Activated CD4-positive, alpha-beta T cell treated with anti-CD3 and anti-CD28 coated beads, Interleukin-2, amount 10 ng/mL, durations not matched to agents 24 days and 14 days (primary cell): ENCODE measurements around the gene ARHGEF7. TPM values are rescaled to one million over a fixed set of nuclear protein-coding genes. Genes with fewer than 3 reads are reported as not detected.
"Not testable (repeated sequence)": the region's sequence is repeated elsewhere in the genome, so short reads cannot be mapped to it uniquely, and the experiment has no call there.

Experiments
- DNase-seq: peaks from one replicate; pipeline ENCODE4 v3.0.0; 2022
- H3K27ac Mint-ChIP-seq: one replicate; pipeline ENCODE4 v1.8.0; 2022; ENCODE audit warnings: mild to moderate bottlenecking, mixed read lengths
- H3K27me3 Mint-ChIP-seq: one replicate; pipeline ENCODE4 v1.8.0; 2022; ENCODE audit warnings: mixed read lengths
- H3K36me3 Mint-ChIP-seq: one replicate; pipeline ENCODE4 v1.8.0; 2022; ENCODE audit warnings: low read depth, mild to moderate bottlenecking, mixed read lengths
- H3K4me1 Mint-ChIP-seq: one replicate; pipeline ENCODE4 v1.8.0; 2021; ENCODE audit warnings: mixed read lengths
- H3K4me3 Mint-ChIP-seq: one replicate; pipeline ENCODE4 v1.8.0; 2022; ENCODE audit warnings: mild to moderate bottlenecking, moderate library complexity, mixed read lengths
- H3K9me3 Mint-ChIP-seq: one replicate; pipeline ENCODE4 v1.8.0; 2021; ENCODE audit warnings: mixed read lengths
- intact Hi-C: fragments of 100-400 bp; cut with micrococcal nuclease; formaldehyde crosslinking; loops from one replicate; pipeline ENCODE4 v1.15.1; 2023
- total RNA-seq: library from RNA; stranded (reverse); gene quantifications from 2 replicates; pipeline ENCODE4 v1.2.3, GENCODE V29; 2022

The ARHGEF7 gene
- total RNA-seq, 1 donor from 2014 or later = 69.3 TPM

- Mint-ChIP-seq H3K36me3 (peaks cover 34% of the 10 kb centered on the region), H3K9me3 (peaks cover 10% of the 10 kb centered on the region), H3K4me1 (peaks cover 85% of the 10 kb centered on the region), H3K27me3 (no peaks in the 10 kb centered on the region), H3K4me3 (peak overlapping the region; percentile 81), H3K27ac (peak overlapping the region; percentile 27)
- intact Hi-C loops = loop anchor here (2.0 to 10.0 kb wide), 3 partner anchors 33 to 273 kb away; partner anchors contain the start of gene ANKRD10
- no peak for DNase-seq
Observed at GRCh38 chr13:111187960-111188541, 72.9 kb downstream of the ARHGEF7 start.

DNA sequence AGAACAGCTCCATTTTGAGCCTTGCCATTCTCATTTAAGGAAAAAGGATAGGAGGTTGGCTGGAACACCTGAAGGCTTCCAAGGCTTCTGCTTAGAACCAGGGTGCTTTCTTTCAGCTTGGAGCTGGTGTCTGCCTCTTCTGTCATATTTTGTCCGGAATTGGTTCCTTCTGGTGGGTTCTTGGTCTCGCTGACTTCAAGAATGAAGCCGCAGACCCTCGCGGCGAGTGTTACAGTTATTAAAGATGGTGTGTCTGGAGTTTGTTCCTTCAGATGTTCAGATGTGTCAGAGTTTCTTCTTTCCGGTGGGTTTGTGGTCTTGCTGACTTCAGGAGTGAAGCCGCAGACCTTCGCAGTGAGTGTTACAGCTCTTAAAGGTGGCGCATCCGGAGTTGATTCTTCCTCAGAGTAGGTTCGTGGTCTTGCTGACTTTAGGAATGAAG, 74.0 kb downstream of the ARHGEF7 start:
- H3K27me3 Mint-ChIP-seq, H3K9me3 Mint-ChIP-seq: not testable (repeated sequence)
- peaks cover 85% of the 10 kb centered on the region for H3K4me1 Mint-ChIP-seq
- H3K27ac Mint-ChIP-seq = peak overlapping the region; percentile 87
- H3K36me3 Mint-ChIP-seq = peaks cover 35% of the 10 kb centered on the region
- DNase-seq = peak; percentile 91
- intact Hi-C loops = loop anchor here (1.0 to 10.0 kb wide), 4 partner anchors 13 to 274 kb away; partner anchors contain the start of gene ANKRD10
- peak overlapping the region; percentile 81 for H3K4me3 Mint-ChIP-seq

DNA sequence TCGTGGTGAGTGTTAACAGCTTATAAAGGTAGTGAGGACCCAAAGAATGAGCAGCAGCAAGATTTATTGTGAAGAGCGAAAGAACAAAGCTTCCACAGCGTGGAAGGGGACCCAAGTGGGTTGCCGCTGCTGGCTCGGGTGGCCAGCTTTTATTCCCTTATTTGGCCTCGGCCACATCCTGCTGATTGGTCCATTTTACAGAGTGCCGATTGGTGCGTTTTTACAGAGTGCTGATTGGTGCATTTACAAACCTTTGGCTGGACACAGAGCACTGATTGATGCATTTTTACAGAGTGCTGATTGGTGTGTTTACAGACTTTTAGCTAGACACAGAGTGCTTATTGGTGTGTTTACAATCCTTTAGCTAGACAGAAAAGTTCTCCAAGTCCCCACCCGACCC, 74.4 kb downstream of the ARHGEF7 start:
- H3K27ac Mint-ChIP-seq = peak overlapping the region; percentile 87
- peaks cover 35% of the 10 kb centered on the region for H3K36me3 Mint-ChIP-seq
- not testable (repeated sequence) for H3K9me3 Mint-ChIP-seq, DNase-seq, H3K27me3 Mint-ChIP-seq
- H3K4me1 Mint-ChIP-seq = peaks cover 85% of the 10 kb centered on the region
- H3K4me3 Mint-ChIP-seq = peak overlapping the region; percentile 81
- intact Hi-C loops = loop anchor here (1.0 to 10.0 kb wide), 4 partner anchors 13 to 275 kb away; partner anchors contain the start of gene ANKRD10

DNA sequence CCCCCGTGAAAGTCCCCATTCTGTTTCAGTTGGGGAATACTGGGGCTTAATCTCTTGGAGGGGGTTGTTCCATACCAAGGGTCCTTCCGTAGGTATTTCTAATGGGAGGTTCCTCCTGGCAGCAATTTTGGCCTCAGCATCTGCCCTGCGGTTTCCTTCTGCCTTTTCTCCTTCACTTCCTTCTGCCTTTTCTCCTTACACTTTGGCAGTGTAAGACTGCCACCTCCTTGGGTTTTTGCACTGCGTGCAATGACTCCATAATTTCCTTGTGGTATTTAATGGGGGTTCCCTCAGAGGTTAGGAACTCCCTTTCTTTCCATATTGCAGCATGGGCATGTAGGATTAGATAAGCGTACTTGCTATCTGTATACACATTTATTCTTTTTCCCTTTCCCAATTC, 78.1 kb downstream of the ARHGEF7 start:
- H3K36me3 Mint-ChIP-seq = peaks cover 50% of the 10 kb centered on the region
- peaks cover 57% of the 10 kb centered on the region for H3K4me1 Mint-ChIP-seq
- DNase-seq, intact Hi-C loops, H3K27ac Mint-ChIP-seq, H3K4me3 Mint-ChIP-seq, H3K27me3 Mint-ChIP-seq, H3K9me3 Mint-ChIP-seq: not testable (repeated sequence)

DNA sequence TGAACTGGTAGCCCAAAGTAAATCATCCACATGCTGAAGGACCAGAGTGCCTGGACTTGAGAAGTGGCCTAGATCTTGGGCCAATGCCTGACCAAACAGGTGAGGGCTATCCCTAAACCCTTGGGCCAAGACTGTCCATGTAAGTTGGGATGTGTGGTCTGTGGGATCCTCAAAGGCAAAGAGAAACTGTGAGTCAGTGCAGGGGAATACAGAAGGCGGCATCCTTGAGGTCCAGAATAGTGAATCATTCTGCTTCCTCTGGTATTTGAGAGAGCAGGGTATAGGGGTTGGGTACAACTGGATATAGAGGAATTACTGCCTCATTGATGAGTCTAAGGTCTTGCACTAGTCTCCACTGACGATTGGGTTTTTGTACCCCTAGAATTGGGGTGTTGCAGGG, 79.5 kb downstream of the ARHGEF7 start:
- Mint-ChIP-seq H3K27ac (peak overlapping the region; percentile 69), H3K4me1 (peaks cover 46% of the 10 kb centered on the region), H3K36me3 (peaks cover 57% of the 10 kb centered on the region)
- intact Hi-C loops, H3K9me3 Mint-ChIP-seq, H3K27me3 Mint-ChIP-seq, DNase-seq, H3K4me3 Mint-ChIP-seq: not testable (repeated sequence)

- H3K9me3 Mint-ChIP-seq, intact Hi-C loops, H3K27me3 Mint-ChIP-seq, H3K27ac Mint-ChIP-seq, DNase-seq, H3K4me3 Mint-ChIP-seq: not testable (repeated sequence)
- peaks cover 48% of the 10 kb centered on the region for H3K36me3 Mint-ChIP-seq
- peaks cover 52% of the 10 kb centered on the region for H3K4me1 Mint-ChIP-seq
Observed at GRCh38 chr13:111198732-111199378, 83.7 kb downstream of the ARHGEF7 start.

DNA sequence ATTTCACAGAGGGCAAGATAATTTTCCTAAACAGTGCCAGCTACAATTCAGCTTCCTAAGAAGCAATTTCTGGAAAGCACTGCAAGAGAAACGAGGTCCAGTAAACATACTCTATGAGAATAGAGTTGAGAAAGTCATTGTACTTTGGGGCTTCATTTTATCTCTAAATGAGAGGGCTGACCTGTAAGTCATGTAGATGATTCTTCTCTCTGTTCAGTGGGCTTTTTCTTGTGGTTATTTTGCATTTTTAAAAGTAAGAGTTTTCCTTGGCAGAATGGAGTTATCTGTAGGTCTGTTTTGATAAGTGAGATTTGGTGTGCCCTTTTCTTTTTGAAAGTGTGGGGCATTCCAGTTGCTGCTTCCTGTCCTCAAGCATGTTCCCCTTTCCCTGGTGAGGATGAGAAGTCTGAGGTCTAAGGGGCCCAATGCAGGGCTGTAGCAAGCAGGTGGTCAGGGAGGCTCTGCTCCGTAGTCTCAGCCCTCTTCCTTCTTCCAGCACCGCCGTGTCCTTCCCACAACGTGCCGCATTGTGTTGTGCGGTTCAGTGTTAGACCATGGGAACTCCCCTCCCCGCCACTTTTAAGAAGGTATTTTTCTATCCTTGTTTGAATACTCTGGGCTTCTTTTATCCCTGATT, 86.3 kb downstream of the ARHGEF7 start:
- Mint-ChIP-seq H3K27ac (peak overlapping the region; percentile 64), H3K4me3 (peak overlapping the region; percentile 14), H3K4me1 (peaks cover 48% of the 10 kb centered on the region), H3K9me3 (no peaks in the 10 kb centered on the region), H3K27me3 (no peaks in the 10 kb centered on the region), H3K36me3 (peaks cover 43% of the 10 kb centered on the region)
- DNase-seq = no peak
- intact Hi-C loops = no loop called here

GRCh38 chr13:111202156-111202621, 87.1 kb downstream of the ARHGEF7 start:
- peak overlapping the region; percentile 39 for H3K27ac Mint-ChIP-seq
- H3K9me3 Mint-ChIP-seq = no peaks in the 10 kb centered on the region
- peak overlapping the region; percentile 13 for H3K4me3 Mint-ChIP-seq
- peaks cover 37% of the 10 kb centered on the region for H3K36me3 Mint-ChIP-seq
- H3K27me3 Mint-ChIP-seq = no peaks in the 10 kb centered on the region
- H3K4me1 Mint-ChIP-seq = peaks cover 47% of the 10 kb centered on the region
- no peak for DNase-seq
- intact Hi-C loops = loop anchor here (1.0 kb wide), 1 partner anchor 13 kb away; no protein-coding TSS in a partner anchor

DNA sequence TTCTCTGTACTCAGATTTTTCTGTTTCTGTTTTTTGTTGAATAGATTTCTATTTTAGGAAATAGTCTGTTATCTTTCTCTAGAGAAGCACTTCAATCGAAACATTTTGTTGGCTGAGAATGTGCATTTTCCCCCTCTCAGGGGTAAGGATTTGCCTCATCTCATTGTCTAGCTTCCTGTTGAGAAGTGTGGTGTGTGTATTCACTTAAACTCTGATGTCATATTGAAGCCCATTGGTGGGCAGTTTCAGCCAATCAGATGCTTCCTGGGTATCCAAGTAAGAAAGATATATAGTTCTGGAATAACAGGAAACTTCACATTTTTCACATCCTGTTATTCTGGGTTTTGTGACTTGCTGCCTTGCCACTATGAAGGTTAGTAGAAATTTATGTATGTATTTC, 87.6 kb downstream of the ARHGEF7 start:
- Mint-ChIP-seq H3K27ac (peak overlapping the region; percentile 39), H3K36me3 (peaks cover 32% of the 10 kb centered on the region), H3K4me3 (peak overlapping the region; percentile 32), H3K9me3 (no peaks in the 10 kb centered on the region), H3K27me3 (no peaks in the 10 kb centered on the region), H3K4me1 (peaks cover 47% of the 10 kb centered on the region)
- peak; percentile 72 for DNase-seq
- intact Hi-C loops = loop anchor here (1.0 kb wide), 1 partner anchor 13 kb away; no protein-coding TSS in a partner anchor

GRCh38 chr13:111203736-111204389, 88.8 kb downstream of the ARHGEF7 start:
- no peak for DNase-seq
- Mint-ChIP-seq H3K9me3 (no peaks in the 10 kb centered on the region), H3K4me3 (no peak overlapping the region), H3K36me3 (peaks cover 25% of the 10 kb centered on the region), H3K4me1 (peaks cover 47% of the 10 kb centered on the region), H3K27me3 (no peaks in the 10 kb centered on the region), H3K27ac (peak overlapping the region; percentile 40)
- intact Hi-C loops = no loop called here

DNA sequence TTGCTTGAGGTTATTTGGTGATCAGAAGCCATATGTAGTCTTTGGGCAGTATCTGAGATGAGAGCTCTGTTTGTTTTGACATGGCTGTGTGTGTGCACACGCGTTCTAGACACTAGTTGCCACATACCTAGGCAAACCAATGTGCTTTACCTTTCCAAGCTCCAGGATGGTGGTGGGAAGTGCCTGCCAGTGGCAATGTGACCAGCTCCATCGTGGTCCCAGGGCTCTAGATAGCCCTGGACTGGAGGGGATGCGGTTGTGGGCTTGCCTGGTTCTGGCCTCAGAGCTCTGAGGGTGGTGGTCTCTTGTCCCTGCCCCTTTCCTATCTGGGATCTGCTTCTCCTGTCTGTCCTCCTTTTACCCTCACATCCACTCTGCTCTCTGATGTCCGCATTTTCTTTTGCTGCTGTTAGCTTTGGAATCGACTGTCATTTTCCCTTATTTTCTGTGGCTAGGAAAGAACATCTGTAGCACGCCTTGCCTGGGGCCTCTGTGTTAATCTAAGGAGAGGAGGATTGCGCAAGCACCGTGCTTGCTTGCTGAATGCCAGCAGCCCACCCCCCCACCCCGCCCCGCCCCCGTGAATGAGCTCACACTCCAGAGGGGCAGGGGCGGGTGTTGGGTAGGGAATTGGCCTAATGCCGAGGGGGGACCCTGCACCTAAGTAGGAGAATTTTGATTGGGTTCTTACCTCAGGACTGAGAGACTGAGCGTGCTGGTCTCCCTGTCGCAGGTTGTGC, 89.5 kb downstream of the ARHGEF7 start:
- Mint-ChIP-seq H3K27me3 (no peaks in the 10 kb centered on the region), H3K4me1 (peaks cover 45% of the 10 kb centered on the region), H3K27ac (no peak overlapping the region), H3K4me3 (no peak overlapping the region), H3K9me3 (no peaks in the 10 kb centered on the region), H3K36me3 (peaks cover 21% of the 10 kb centered on the region)
- intact Hi-C loops = no loop called here
- DNase-seq = no peak

- Mint-ChIP-seq H3K36me3 (peaks cover 11% of the 10 kb centered on the region), H3K4me1 (peaks cover 30% of the 10 kb centered on the region), H3K4me3 (no peak overlapping the region), H3K27me3 (no peaks in the 10 kb centered on the region), H3K9me3 (no peaks in the 10 kb centered on the region), H3K27ac (no peak overlapping the region)
- DNase-seq = no peak
- intact Hi-C loops = no loop called here
Observed at GRCh38 chr13:111206148-111206547, 91.0 kb downstream of the ARHGEF7 start.

- intact Hi-C loops = no loop called here
- Mint-ChIP-seq H3K4me3 (no peak overlapping the region), H3K27ac (no peak overlapping the region), H3K9me3 (no peaks in the 10 kb centered on the region), H3K4me1 (peaks cover 7% of the 10 kb centered on the region), H3K36me3 (peaks cover 17% of the 10 kb centered on the region), H3K27me3 (no peaks in the 10 kb centered on the region)
- DNase-seq = no peak
Observed at GRCh38 chr13:111209613-111210012, 94.5 kb downstream of the ARHGEF7 start.
